HG02938 (cell line): Measurements from ENCODE around the gene PPRC1.
A peak's percentile ranks its signal among the peaks of the same experiment; 100 is the strongest.

Experiments
- ATAC-seq: cut with Tn5 transposase; IDR thresholded peaks from one replicate; pipeline ENCODE4 v1.9.1; 2021; ENCODE audit warnings: mild to moderate bottlenecking, moderate library complexity; ENCODE audit not compliant: unreplicated experiment

PPRC1 gene, protein sequence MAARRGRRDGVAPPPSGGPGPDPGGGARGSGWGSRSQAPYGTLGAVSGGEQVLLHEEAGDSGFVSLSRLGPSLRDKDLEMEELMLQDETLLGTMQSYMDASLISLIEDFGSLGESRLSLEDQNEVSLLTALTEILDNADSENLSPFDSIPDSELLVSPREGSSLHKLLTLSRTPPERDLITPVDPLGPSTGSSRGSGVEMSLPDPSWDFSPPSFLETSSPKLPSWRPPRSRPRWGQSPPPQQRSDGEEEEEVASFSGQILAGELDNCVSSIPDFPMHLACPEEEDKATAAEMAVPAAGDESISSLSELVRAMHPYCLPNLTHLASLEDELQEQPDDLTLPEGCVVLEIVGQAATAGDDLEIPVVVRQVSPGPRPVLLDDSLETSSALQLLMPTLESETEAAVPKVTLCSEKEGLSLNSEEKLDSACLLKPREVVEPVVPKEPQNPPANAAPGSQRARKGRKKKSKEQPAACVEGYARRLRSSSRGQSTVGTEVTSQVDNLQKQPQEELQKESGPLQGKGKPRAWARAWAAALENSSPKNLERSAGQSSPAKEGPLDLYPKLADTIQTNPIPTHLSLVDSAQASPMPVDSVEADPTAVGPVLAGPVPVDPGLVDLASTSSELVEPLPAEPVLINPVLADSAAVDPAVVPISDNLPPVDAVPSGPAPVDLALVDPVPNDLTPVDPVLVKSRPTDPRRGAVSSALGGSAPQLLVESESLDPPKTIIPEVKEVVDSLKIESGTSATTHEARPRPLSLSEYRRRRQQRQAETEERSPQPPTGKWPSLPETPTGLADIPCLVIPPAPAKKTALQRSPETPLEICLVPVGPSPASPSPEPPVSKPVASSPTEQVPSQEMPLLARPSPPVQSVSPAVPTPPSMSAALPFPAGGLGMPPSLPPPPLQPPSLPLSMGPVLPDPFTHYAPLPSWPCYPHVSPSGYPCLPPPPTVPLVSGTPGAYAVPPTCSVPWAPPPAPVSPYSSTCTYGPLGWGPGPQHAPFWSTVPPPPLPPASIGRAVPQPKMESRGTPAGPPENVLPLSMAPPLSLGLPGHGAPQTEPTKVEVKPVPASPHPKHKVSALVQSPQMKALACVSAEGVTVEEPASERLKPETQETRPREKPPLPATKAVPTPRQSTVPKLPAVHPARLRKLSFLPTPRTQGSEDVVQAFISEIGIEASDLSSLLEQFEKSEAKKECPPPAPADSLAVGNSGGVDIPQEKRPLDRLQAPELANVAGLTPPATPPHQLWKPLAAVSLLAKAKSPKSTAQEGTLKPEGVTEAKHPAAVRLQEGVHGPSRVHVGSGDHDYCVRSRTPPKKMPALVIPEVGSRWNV (N-terminal part only)

DNA sequence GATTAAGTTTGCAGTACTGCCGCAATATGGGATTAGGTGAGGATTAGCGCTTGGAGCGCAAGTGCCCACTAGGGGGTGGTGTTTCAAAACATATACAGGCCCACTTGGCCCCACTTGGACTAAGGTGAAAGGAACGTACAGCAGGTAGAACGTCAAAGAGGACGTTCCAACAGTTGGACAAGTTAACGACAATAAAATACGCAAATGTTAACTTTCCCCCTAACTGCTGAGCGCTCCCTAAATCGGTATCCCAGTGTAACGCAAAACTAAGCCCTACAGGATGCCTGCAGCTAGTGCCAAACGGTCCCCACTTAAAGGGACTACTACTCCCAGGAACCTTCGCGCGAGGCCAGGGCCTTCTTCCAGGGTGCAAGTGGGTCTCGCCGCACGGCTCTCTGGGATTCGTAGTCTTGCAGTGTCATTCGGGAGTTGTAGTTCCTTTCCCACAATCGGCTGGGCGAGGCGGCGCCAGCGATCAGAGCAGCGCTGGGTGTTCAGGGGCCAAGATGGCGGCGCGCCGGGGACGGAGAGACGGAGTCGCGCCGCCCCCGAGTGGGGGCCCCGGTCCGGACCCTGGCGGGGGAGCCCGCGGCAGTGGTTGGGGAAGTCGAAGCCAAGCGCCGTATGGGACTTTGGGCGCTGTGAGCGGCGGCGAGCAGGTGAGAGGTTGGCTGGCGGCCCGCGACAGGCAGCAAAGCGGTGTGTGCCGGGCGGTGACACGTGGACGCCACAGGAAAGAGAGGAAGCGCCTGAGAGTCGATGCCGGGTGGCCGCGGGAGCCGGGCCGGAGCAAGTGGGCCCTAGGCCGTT, at the start of gene PPRC1:
Gene PPRC1 (plus strand): TSS at position 478 of the 810 bp plus-strand sequence. CDS start 29 bp downstream, at position 507.
- ATAC-seq, result peak; percentile 93

DNA sequence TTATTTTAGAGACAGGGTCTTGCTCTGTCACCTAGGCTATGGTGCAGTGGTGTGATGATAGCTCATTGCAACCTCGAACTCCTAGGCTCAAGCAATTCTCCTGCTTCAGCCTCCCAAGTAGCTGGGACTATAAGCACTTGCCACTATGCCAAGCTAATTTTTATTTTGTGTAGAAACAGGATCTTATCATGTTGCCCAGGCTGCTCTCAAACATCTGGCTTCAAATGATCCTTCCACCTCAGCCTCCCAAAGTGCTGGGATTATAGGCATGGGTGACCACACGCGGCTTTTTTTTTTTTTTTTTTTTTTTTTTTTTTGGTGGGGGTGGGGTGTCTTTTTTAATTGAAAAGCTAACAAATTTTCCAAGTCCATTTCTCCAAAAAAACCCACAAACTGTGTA, 49.3 kb upstream of the PPRC1 start:
- no peak for ATAC-seq

DNA sequence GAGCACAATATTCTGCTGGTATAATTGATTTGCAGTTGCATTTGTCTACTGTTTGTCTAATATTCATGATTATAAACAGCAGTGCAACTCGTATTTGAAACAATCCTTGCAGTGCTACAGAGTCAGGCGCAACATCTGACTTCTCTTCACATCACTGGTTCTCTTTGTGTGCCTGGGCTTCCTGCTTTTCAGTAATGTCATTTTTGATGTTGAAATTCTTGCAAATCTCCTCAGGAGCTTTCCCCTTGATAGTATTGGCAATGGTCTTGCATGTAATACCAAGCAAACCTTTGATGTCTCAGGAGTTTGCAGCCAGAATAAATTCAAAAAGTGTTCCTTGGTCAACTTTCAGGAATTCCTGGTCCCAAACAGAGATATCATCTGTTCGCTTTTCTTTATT, 47.5 kb upstream of the PPRC1 start:
- ATAC-seq, result no peak

DNA sequence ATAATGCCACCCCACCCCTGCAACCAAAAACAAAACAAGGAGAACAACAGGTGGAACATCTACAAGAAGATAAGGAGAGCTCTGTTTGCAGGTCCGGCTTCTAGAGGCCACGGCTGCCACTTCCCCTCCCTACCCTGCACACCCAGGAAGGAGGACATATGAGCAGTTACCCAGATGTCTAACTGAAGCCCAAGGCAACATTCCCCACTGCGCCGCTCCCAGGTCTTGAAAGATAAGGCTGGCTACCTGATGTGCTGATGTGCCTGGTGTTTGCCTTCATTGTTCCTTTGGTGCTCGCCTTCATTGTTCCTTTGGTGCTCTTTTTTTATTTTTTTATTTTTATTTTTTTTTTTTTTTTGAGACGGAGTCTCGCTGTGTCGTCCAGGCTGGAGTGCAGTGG, 46.6 kb upstream of the PPRC1 start:
- no peak for ATAC-seq

DNA sequence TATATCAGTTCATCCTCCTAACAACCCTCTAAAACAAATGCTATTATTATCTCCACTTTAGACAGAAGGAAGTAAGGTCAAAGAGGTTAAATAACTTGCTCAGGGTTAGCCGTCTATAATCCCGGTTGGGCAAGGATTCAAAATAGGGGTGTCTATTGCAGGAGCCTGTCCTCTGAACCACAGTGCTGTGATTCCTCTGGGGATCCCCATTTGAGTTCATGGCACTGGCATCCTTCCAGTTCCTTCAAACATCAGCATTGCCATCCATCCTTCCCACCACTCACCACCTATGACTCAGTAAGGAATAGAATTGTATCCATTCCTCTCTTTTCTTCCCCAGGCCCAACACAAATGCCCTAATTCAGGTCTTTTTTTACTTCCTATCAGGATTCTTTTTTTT, 42.1 kb upstream of the PPRC1 start:
- ATAC-seq, result no peak

DNA sequence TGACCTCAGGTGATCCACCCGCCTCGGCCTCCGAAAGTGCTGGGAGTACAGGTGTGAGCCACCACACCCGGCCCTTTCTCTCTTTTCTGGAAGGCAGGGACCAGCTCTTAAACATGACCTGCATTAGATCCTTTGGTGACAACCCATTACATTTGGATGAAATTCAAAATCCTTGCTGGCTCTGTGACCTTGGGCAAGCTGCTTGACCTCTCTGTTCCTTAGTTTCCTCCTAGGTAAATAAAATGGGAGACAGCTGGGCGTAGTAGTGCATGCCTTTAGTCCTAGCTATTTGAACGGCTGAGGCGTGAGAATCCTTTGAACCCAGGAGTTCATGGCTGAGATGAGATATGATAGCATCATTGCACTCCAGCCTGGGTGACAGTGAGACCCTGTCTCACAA, 36.4 kb upstream of the PPRC1 start:
- no peak for ATAC-seq

DNA sequence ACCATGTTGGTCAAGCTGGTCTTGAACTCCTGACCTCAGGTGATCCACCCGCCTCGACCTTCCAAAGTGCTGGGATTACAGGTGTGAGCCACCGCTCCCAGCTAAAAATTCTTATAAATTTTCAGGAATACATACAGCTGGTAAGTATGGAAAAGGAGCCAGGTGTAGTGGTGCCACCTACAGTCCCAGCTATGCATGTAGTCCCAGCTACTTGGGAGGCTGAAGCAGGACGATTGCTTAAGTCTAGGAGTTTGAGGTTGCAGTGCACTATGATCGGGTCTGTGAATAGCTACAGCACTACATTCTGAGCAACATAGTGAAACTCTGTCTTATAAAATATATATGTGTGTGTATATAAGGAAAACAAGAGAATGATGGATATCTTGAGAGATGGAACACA, 31.7 kb upstream of the PPRC1 start:
- ATAC-seq, result no peak

DNA sequence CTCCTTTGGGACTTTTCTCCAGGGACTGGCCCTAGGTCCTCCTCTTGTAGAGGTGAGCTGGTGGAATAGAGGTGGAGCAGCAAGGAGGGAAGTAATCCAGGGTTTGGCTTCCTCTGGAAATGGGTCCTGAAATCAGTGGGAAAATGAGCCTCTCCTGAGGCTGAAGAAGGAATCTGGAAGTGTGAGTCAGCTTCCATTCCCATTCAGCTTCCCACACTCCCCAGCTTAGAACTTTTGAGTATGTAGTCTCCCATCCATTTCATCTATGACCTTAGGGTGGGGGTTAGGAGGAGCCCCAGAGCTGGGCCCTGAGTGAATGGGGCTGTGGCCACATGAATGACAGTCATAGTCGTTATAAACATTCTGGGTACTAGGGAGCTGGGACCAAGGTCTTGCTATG, 30.4 kb upstream of the PPRC1 start:
- no peak for ATAC-seq

DNA sequence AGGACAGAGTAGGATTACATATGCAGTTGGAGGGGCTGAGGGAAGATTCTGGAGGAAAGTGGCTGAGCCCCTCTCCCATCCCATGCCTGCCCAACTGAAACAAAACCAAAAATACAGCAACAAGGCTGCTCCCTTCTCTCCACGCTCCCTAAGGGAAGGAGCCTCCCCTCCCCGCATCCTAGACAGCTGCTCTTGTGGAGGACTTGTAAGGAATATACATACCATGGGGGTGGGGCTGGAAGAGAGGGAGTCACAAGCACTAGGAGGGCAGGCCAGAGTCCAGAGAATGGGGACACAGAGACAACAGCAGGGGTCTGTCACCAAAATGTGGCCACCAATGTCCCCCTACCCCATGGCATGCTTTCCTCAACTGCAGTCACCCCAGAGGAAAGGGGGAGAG, 25.8 kb upstream of the PPRC1 start:
- no peak for ATAC-seq

DNA sequence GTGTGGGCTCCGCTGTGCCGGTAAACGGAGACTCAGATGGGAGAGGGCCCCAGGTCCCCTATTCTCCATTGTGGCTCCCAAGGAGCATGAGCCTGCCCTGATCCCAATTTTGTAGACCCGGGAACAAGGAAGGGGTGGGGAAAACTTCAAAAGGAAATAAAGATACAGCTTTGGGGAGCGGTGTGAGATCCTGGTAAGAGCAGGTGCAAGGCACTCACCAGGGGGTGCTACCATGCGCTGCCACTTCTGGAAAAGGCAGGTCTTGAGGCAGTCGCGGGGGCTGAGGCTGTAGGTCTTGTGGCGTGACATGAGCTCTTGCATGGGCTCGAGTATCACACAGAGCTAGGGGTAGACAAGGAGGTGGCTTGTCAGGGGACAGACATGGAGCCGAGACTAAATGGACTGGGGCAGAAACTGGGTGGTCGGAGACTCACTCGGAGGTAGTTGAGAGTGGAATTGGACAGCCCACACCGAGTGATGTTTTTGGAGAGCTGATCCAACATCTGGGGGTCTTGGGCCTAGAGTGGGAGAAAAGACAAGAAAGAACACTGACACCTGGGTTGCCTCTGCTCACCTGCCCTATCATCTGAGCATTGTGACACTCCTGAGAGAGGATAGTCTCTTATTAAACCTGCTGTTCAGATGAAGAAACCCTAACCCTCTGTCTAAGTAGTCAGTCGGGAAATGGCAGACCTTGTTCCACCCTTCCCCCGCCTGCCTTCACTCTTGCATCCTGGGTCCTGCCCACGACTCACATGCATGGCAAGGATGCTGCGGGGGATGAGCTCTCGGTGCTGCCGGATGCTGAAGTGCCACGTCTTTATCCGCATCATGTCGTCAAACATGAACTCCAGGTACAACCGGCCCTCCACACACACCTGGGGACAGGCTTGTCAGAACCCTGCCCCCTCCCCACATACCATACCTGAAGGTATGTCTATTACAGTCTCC, 23.4 kb upstream of the PPRC1 start:
- ATAC-seq, result no peak

DNA sequence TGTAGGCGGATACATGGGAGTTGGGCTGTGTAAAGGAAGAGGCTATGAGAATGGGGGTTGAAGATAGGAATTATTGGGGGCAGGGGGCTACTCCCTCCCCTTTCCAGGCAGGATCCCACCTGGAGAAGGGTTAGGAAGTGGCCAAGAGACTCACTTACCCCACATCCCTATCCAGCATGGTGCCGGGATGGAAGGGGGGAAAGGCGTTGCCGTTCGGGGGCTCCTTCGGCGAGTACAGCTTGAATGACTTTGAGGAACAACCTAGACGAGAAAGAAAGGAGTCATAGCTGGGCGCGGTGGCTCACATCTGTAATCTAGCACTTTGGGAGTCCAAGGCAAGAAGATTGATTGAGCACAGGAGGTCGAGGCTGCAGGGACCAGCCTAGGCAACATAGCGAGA, 21.6 kb upstream of the PPRC1 start:
- no peak for ATAC-seq

DNA sequence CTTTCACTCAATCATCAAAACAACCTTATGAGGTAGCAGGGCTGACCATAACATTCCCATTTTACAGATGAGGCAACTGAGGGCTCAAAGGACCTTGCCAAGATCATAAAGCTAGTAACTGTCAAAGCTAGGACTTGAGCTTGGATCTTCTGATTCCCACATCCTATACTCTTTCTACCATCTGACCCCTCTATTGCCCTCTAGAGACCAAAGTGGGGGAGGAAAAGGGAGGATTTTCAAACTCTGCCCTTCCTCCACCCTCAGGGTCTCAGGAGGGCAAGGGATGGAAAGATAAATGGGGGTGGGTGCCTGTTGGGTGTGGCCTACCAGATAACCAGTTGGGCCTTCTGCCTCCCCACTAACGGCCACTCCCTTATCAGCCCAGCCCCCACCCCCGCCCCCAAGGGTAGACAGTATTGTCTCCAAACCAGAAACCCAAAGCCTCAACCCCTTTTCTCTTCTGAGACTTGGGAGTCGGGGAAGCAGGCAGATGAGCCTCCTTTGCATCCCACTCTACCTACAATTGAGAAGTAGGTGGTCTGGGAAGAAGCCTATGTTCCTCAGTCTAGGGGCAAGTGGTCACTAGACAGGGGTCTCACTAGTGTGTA, 20.5 kb upstream of the PPRC1 start:
- no peak for ATAC-seq

DNA sequence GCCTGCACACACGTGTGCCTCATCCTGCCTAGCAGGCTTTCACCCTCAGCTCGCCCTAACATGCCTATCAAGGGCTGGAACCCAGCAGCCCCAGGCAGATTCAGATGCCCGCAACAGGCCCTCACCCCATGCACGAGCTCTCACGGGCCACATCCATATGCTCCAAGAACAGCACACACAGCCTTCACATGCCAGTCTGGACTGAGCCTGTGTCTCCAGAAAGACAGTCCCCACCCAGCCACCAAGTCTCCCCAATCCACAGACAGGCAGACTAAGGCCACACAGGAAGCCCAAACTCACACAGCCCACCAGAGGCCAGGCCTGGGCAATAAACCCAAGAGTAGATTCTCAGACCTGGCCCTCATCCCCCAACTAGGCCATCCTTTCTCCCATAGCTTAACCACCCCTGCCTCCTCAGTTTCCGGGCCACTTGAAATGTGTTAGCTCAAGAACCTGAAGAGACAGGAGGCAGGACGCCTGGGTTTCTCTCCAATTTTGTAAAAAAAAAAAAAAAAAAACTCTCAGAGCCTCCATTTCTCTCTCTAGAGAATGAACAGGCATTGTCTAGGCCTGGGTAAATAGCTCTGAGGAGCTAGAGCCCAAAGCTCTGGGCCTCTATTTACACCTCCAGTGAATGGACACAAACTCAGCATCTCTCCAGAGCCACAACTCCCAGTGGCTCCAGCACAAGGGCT, 19.4 kb upstream of the PPRC1 start:
- ATAC-seq, result no peak

DNA sequence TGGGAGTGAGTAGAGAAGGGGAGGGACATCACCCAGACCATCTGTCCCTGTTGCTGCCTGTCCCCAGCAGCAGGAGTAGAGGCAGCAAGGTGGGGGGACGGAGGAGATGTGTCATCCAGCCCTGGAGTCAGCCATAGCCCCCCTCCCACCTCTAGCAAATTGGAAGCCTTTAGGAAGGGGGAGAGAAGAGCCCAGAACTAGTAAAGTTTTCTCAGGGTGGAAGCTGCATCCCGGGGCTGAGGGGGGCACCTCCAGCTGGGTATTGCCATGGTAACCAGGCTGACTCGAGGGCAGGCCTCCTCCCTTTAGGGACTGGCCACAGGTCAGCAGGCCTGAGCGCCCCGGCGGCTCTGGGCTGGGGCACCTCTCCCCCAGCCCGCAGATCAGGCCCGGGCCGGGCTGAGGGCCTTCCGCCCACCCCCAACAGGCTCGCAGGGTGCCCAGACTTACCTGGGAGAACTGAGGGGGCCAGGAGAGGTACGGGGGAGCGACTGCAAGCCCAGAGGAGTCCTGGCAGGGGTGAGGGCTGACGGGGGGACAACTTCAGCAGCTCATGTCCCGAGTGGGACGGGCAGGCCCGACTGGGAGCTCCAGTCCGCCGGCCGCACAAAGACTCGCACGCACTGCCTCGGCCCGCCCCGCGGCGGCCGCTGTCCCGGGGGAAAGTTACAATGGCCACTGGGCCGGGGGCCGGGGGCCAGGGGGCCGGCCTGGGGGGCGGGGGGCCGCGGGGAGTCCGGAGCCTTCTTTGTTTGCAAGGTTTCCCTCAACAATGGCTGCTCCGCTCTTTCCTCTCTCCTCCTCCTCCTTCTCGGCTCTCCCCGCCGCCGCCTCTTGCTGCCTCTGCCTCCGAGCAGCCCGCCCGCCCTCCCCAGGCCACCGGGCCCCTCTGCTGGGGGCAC, 18.6 kb upstream of the PPRC1 start:
- peak; percentile 13 for ATAC-seq

DNA sequence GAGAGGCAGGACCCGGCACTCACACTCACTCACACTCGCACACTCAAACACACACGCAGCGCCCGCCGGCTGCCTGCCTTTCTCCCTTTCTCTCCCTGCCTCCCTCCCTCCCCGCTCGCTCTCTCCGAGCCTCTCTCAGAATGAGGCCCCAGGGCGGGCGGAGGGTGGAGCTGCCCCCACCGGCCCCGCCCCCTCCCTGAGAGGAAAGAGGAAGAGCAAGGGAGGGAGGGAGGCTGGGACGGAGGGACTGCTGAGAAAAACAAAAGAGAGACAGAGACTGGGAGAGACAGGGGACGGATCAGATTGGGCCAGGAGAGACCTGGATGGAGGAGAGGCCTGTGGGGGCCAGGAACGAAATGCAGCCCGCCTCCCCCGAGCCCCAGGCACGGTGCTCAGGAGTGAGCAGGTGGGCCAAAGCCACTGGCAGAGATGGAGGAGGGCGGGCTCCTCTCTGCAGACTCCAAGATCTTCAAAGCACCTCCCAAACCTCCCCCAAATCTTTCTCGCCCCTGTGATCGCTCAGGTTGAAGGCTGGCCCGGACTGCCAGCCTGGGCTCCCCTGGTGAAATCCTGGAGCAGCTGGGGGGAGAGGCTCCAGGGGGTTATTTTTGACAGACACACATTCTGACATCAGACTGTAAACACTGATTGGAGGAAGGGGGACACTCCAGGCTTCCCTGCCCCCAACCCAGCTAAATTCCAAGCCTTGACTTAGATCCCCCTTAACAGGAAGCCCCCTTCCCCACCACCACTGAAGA, 17.8 kb upstream of the PPRC1 start:
- ATAC-seq, result peak; percentile 62

DNA sequence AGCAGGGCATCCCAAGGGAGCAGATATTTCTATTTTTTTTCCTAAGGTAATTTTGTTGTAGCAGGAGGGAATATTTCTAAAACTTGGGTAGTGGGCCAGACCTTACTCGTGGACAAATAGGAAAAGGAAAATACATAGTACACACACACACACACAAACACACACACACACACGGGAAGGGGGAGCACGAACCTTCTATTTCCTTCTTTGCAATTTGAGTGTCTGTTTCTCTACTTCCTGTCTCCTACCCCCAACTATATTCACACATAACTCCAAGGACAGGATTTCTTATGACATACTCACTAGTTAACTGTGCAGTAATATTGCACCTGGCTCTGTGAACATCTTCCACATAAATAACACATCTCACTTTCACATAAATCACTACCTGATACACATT, 17.1 kb upstream of the PPRC1 start:
- no peak for ATAC-seq
